GM12864 (cell line): Measurements from ENCODE around the gene FSIP1.
A peak's percentile ranks its signal among the peaks of the same experiment; 100 is the strongest.

ENCODE experiments used
- DNase-seq: peaks from one replicate; pipeline ENCODE4 v3.0.0-alpha.2; 2011; ENCODE audit warnings: low read depth
- H3K4me3 ChIP-seq: 2 replicates; pipeline ENCODE4 v1.5.1; 2011; ENCODE audit warnings: mild to moderate bottlenecking, low read depth, low read length, control low read depth
- CTCF ChIP-seq: IDR thresholded peaks from 2 replicates; pipeline ENCODE4 v1.5.1; 2011; ENCODE audit warnings: low read depth, mild to moderate bottlenecking, moderate library complexity, low read length, control low read depth, inconsistent platforms; ENCODE audit errors: missing control alignments

FSIP1 gene

DNA sequence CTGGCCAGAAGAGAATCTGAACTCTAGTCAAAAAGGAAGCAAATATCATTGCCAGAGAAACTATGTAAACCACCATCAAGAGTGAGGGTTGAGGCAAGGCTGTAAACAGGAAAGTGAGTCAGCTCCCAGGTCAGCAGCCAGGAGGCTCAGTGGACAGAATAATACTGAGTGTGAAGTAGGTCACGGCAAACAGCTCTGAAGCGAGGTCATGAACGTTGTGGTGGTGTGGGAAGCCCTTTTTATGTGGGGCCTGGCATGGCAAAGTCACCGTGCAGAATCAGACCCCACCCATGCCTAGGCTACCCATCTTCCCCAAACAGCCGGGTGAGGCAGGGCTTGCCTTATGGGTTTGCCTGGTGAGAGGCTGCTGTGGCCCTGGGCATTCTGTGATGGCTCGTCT is 157.8 kb downstream of the FSIP1 start:
- no peak for DNase-seq
- no peak overlapping the region for H3K4me3 ChIP-seq
- TF ChIP-seq CTCF = no peak

- DNase-seq = peak; percentile 65
- no peak overlapping the region for H3K4me3 ChIP-seq
- no peak for TF ChIP-seq CTCF
These were observed 159.1 kb downstream of the FSIP1 start for GRCh38 chr15:39623529-39623931.

DNA sequence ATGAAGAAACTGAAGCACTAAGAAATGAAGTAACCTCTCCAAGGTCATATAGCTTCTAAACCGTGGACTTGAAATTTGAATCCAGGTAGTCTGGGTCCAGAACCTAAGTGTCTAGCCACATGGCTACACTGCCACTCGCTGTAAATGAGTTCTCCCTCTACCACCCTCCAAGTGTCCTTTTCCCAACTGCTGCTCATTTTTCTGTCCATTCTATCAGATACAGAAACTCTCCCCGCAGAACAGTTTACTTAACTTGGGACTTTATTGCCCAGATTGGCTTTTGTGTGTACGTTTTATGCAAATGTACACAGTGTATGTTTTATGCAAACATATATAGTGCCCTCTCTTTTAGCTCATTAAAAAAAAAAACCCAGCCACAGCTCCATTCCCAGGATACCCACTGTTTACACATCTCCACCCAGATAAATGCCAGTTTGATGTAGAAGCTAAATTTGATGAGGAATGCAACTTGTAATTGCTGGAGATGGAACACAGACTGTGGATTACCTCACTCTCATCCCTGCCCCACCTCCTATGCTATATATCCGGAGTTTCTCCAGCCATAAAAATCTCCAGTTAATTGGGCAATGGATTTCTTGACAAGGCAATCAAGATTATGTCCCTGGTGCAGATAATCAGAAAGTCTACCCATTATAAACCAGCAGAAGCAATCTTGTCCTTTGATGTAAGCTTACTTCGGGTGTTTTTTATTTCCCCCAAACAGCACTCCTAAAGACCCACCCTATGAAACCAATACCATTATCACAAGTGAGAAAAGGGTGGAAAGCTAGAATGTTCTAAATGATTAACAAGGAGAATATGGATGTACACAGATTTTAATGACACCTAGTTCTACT is 159.8 kb downstream of the FSIP1 start:
- no peak for DNase-seq
- TF ChIP-seq CTCF = no peak
- no peak overlapping the region for H3K4me3 ChIP-seq

DNA sequence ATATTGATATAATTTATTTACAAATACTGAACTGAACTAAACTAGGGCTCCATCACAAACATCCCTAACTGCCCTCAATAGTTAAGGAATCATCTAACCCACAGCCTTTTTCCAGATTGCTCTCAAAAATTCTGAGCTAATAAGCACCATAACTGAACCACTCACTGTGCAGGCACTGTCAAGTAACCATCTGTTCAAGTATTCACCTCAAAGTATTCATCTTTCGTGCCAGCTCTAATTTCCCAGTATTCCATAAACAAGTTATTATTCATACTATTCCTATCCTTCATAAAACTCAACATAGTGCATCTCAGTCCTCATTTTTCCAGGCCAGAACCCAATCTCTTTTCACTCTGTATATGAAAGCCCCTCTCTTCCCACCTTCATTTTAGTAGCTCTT is 160.7 kb downstream of the FSIP1 start:
- TF ChIP-seq CTCF = no peak
- no peak overlapping the region for H3K4me3 ChIP-seq
- no peak for DNase-seq

- no peak overlapping the region for H3K4me3 ChIP-seq
- TF ChIP-seq CTCF = no peak
- no peak for DNase-seq
These were observed 161.4 kb downstream of the FSIP1 start for GRCh38 chr15:39621210-39621609.

- no peak overlapping the region for H3K4me3 ChIP-seq
- DNase-seq = no peak
- no peak for TF ChIP-seq CTCF
These were observed 164.4 kb downstream of the FSIP1 start for GRCh38 chr15:39618063-39618823.
